DOHH2 (cell line): ENCODE results near the gene SLC25A14.

ENCODE experiments used
- H3F3A ChIP-seq: fragments of 200-600 bp; sonication (generic), shearing (Covaris generic); 2 replicates; pipeline ENCODE4 v1.6.0; 2016; ENCODE audit warnings: antibody characterized with exemption, mild to moderate bottlenecking; ENCODE audit not compliant: control insufficient read depth, insufficient read depth
- H3K27ac ChIP-seq: fragments of 200-600 bp; sonication (generic); 2 replicates; pipeline ENCODE4 v1.5.1; 2014; ENCODE audit warnings: low read depth, mild to moderate bottlenecking, low read length, moderate library complexity
- H3K27me3 ChIP-seq: fragments of 200-600 bp; sonication (generic); 2 replicates; pipeline ENCODE4 v1.6.1; 2014; ENCODE audit warnings: mild to moderate bottlenecking, low read length, mixed read lengths; ENCODE audit not compliant: control insufficient read depth
- H3K36me3 ChIP-seq: fragments of 200-600 bp; sonication (generic); 2 replicates; pipeline ENCODE4 v1.6.1; 2014; ENCODE audit warnings: mild to moderate bottlenecking, low read length, moderate library complexity, mixed read lengths; ENCODE audit not compliant: control insufficient read depth
- H3K4me1 ChIP-seq: fragments of 200-600 bp; sonication (generic); 2 replicates; pipeline ENCODE4 v1.6.1; 2014; ENCODE audit warnings: mild to moderate bottlenecking, low read length, mixed read lengths; ENCODE audit not compliant: control insufficient read depth
- H3K4me2 ChIP-seq: fragments of 200-600 bp; sonication (generic); 2 replicates; pipeline ENCODE4 v1.6.0; 2014; ENCODE audit warnings: mild to moderate bottlenecking, low read length, moderate library complexity
- H3K4me3 ChIP-seq: fragments of 200-600 bp; sonication (generic); 2 replicates; pipeline ENCODE4 v1.5.1; 2014; ENCODE audit warnings: mild to moderate bottlenecking, low read length, mixed read lengths
- H3K79me2 ChIP-seq: fragments of 200-600 bp; sonication (generic); 2 replicates; pipeline ENCODE4 v1.6.1; 2014; ENCODE audit warnings: mild to moderate bottlenecking, low read length, mixed read lengths; ENCODE audit not compliant: control insufficient read depth
- H3K9me2 ChIP-seq: fragments of 200-600 bp; sonication (generic); replicated peaks from 2 replicates; pipeline ENCODE4 v1.6.1; 2014; ENCODE audit warnings: mild to moderate bottlenecking, low read length, mixed read lengths; ENCODE audit not compliant: control insufficient read depth
- H3K9me3 ChIP-seq: fragments of 200-600 bp; sonication (generic); 2 replicates; pipeline ENCODE4 v1.6.1; 2014; ENCODE audit warnings: antibody characterized with exemption, low read length, mixed read lengths; ENCODE audit not compliant: control insufficient read depth, insufficient read depth
- H4K20me1 ChIP-seq: fragments of 200-600 bp; sonication (generic); 2 replicates; pipeline ENCODE4 v1.6.0; 2014; ENCODE audit warnings: low read depth, mild to moderate bottlenecking, antibody characterized with exemption, low read length, moderate library complexity; ENCODE audit not compliant: control insufficient read depth, insufficient read depth
- CTCF ChIP-seq: fragments of 200-600 bp; sonication (generic); IDR thresholded peaks from one replicate; pipeline ENCODE4 v1.5.1; 2014; ENCODE audit warnings: antibody characterized with exemption, mild to moderate bottlenecking, low read depth, low read length; ENCODE audit not compliant: poor library complexity, severe bottlenecking
- EZH2phosphoT487 ChIP-seq: fragments of 200-600 bp; sonication (generic); IDR thresholded peaks from 2 replicates; pipeline ENCODE4 v1.6.1; 2017; ENCODE audit warnings: borderline replicate concordance, mild to moderate bottlenecking, antibody characterized with exemption, low read length, moderate library complexity, mixed read lengths

The SLC25A14 gene, protein sequence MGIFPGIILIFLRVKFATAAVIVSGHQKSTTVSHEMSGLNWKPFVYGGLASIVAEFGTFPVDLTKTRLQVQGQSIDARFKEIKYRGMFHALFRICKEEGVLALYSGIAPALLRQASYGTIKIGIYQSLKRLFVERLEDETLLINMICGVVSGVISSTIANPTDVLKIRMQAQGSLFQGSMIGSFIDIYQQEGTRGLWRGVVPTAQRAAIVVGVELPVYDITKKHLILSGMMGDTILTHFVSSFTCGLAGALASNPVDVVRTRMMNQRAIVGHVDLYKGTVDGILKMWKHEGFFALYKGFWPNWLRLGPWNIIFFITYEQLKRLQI

DNA sequence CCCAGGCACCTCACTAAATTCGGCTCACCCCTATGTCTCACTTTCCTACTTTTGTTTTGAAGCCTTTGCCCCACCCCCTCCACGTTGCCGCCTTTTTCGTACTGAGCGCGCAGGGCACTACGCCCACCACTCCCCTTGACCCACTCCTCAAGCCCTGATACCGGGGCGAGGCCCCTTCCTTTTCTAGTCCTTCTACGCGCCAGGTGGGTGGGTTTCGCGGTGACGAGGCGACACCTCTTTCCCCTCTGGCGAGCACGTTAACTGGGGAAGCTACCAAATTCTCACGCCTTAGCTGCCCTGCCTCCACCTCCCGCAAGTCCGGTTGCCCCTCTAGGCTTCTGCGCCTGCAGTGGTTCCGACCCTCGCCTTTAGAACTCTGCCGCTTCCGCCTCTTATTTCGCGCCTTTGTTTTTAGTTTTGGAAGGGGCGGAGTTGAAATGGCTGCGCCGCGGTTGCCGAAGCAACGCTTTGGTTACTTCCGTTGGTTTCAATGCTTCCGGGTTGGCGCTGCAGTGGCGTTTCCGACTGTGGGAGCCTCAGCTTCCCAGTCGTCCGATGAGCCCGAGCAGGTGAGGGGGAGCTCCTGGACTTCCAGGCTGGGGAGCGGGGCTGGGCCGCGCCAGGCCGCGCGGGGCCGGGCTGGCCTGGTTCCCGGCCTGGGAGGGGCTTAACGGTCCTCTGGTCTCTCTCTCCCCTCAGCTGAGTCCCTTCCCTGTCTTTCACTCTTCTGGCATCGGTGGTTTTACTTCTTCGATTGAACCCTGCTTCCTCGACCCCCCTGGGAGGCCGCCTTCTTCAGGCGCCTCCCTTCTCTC, at the start of gene SLC25A14:
TSS of gene SLC25A14 (plus strand) at position 512 of the 815 bp plus-strand sequence. CDS start 360 bp downstream, outside the sequence.
- Histone ChIP-seq H3K27me3 (no peaks in the 10 kb centered on the region), H3K27ac (peak within 1 kb of the TSS; percentile 53), H4K20me1 (no peaks in the 10 kb centered on the region), H3K4me3 (peak within 1 kb of the TSS; percentile 85), H3K79me2 (no peaks in the 10 kb centered on the region), H3K9me2 (no peaks in the 10 kb centered on the region), H3K4me2 (peak within 1 kb of the TSS; percentile 95), H3F3A (no peaks in the 10 kb centered on the region), H3K4me1 (peaks cover 12% of the 10 kb centered on the region), H3K36me3 (no peaks in the 10 kb centered on the region), H3K9me3 (no peaks in the 10 kb centered on the region)
- TF ChIP-seq CTCF (no peak), EZH2phosphoT487 (no peak)

- TF ChIP-seq EZH2phosphoT487: no peak
- TF ChIP-seq CTCF: no peak
- H4K20me1 ChIP-seq: no peaks in the 10 kb centered on the region
- no peaks in the 10 kb centered on the region for H3F3A ChIP-seq
- H3K4me3 ChIP-seq: no peak overlapping the region
- no peaks in the 10 kb centered on the region for H3K4me1 ChIP-seq
- H3K79me2 ChIP-seq: no peaks in the 10 kb centered on the region
- H3K4me2 ChIP-seq: no peak overlapping the region
- no peak overlapping the region for H3K27ac ChIP-seq
- H3K27me3 ChIP-seq: no peaks in the 10 kb centered on the region; the same call in 1 of the 2 replicates
- no peaks in the 10 kb centered on the region for H3K9me3 ChIP-seq
- no peaks in the 10 kb centered on the region for H3K36me3 ChIP-seq
- H3K9me2 ChIP-seq: no peaks in the 10 kb centered on the region
Observed at GRCh38 chrX:130295519-130296296, 44.0 kb upstream of the SLC25A14 start.

GRCh38 chrX:130296297-130296678, 43.4 kb upstream of the SLC25A14 start:
- Histone ChIP-seq H3K27me3 (no peaks in the 10 kb centered on the region; the same call in 1 of the 2 replicates), H3K79me2 (no peaks in the 10 kb centered on the region), H3K9me2 (no peaks in the 10 kb centered on the region), H3F3A (no peaks in the 10 kb centered on the region), H3K4me1 (no peaks in the 10 kb centered on the region), H4K20me1 (no peaks in the 10 kb centered on the region), H3K9me3 (no peaks in the 10 kb centered on the region), H3K4me3 (no peak overlapping the region), H3K4me2 (no peak overlapping the region), H3K36me3 (no peaks in the 10 kb centered on the region), H3K27ac (no peak overlapping the region)
- TF ChIP-seq EZH2phosphoT487: no peak
- no peak for TF ChIP-seq CTCF
